ENCODE measurements around the gene NSF.

The NSF gene

GRCh38 chr17:46717999-46718398 is 127.5 kb downstream of the NSF start:
- no peak for DNase-seq (ENCODE audit: low read depth in 2 of 2)

- no peak for DNase-seq (ENCODE audit: low read depth in 2 of 2)
Measured at GRCh38 chr17:46719891-46720290, 129.4 kb downstream of the NSF start.

- DNase-seq (ENCODE audit: low read depth in 2 of 2), result no peak
Measured at GRCh38 chr17:46720408-46720807, 129.9 kb downstream of the NSF start.

GRCh38 chr17:46722662-46723285 is 132.3 kb downstream of the NSF start:
- no peak for DNase-seq (ENCODE audit: low read depth in 2 of 2)

- no peak for DNase-seq (ENCODE audit: low read depth in 2 of 2)
Measured at GRCh38 chr17:46726206-46726605, 135.7 kb downstream of the NSF start.

- no peak for DNase-seq (ENCODE audit: low read depth in 2 of 2)
Measured at GRCh38 chr17:46727572-46728348, 137.3 kb downstream of the NSF start.

- DNase-seq (ENCODE audit: low read depth in 2 of 2), result no peak
Measured at GRCh38 chr17:46730026-46730425, 139.6 kb downstream of the NSF start.

- DNase-seq (ENCODE audit: low read depth in 2 of 2), result no peak
Measured at GRCh38 chr17:46730679-46731078, 140.2 kb downstream of the NSF start.

- no peak for DNase-seq (ENCODE audit: low read depth in 2 of 2)
Measured at GRCh38 chr17:46732160-46732559, 141.7 kb downstream of the NSF start.

GRCh38 chr17:46732754-46733398 is 142.4 kb downstream of the NSF start:
- DNase-seq (ENCODE audit: low read depth in 2 of 2), result no peak

- DNase-seq (ENCODE audit: low read depth in 2 of 2), result no peak
Measured at GRCh38 chr17:46733837-46734475, 143.5 kb downstream of the NSF start.

GRCh38 chr17:46736100-46736499 is 145.6 kb downstream of the NSF start:
- no peak for DNase-seq (ENCODE audit: low read depth in 2 of 2)

- no peak for DNase-seq (ENCODE audit: low read depth in 2 of 2)
Measured at GRCh38 chr17:46737326-46737725, 146.9 kb downstream of the NSF start.

- no peak for DNase-seq (ENCODE audit: low read depth in 2 of 2)
Measured at GRCh38 chr17:46738544-46738943, 148.1 kb downstream of the NSF start.

- no peak for DNase-seq (ENCODE audit: low read depth in 2 of 2)
Measured at GRCh38 chr17:46739982-46740381, 149.5 kb downstream of the NSF start.

- DNase-seq (ENCODE audit: low read depth in 2 of 2), result no peak
Measured at GRCh38 chr17:46741122-46741730, 150.8 kb downstream of the NSF start.

- no peak for DNase-seq (ENCODE audit: low read depth in 2 of 2)
Measured at GRCh38 chr17:46742565-46743270, 152.2 kb downstream of the NSF start.

- no peak for DNase-seq (ENCODE audit: low read depth in 2 of 2)
Measured at GRCh38 chr17:46744441-46744840, 154.0 kb downstream of the NSF start.

- DNase-seq (ENCODE audit: low read depth in 2 of 2), result no peak
Measured at GRCh38 chr17:46745376-46745775, 154.9 kb downstream of the NSF start.

- no peak for DNase-seq (ENCODE audit: low read depth in 2 of 2)
Measured at GRCh38 chr17:46751425-46751824, 161.0 kb downstream of the NSF start.

GRCh38 chr17:46753776-46754175 is 163.3 kb downstream of the NSF start:
- DNase-seq (ENCODE audit: low read depth in 2 of 2), result no peak

Data from stimulated activated CD4-positive, alpha-beta T cell treated with anti-CD3 and anti-CD28 coated beads, Interleukin-1b, Interleukin-23, amount 100 ng/mL, for 4 hours (primary cell).